GM12891 (cell line): ENCODE measurements around the gene ZNF282.

Experiments used
- POLR2A ChIP-seq: IDR thresholded peaks from 2 replicates; pipeline ENCODE4 v1.6.1; 2011; ENCODE audit warnings: low read depth, low read length, control low read depth
- POLR2AphosphoS5 ChIP-seq: IDR thresholded peaks from 2 replicates; pipeline ENCODE4 v1.6.1; 2011; ENCODE audit warnings: low read depth, low read length, control low read depth
- SPI1 ChIP-seq: IDR thresholded peaks from 2 replicates; pipeline ENCODE4 v1.6.1; 2011; ENCODE audit warnings: low read depth, low read length, control low read depth

- TF ChIP-seq POLR2AphosphoS5 (no peak), SPI1 (no peak), POLR2A (no peak)
These were observed 42.7 kb downstream of the ZNF282 start for GRCh38 chr7:149238051-149238450.
